ENCODE measurements around the gene KDM4E.

GRCh38 chr11:95055283-95055897, 30.3 kb downstream of the KDM4E start:
- TF ChIP-seq CTCF (optimal IDR thresholded peaks at IDR 0.05 in 1 of 3, IDR thresholded peaks at IDR 0.05 in 1 of 3, conservative IDR thresholded peaks at IDR 0.05 in 1 of 3; ENCODE audit: extremely low read depth in 1 of 3, insufficient read depth in 2 of 3, low read length in 3 of 3), result no peak
- TF ChIP-seq EZH2 (IDR thresholded peaks at IDR 0.05; ENCODE audit: low read length), result no peak
